Nucleus accumbens (tissue), 56 donors: ENCODE results near the gene KCNJ4.
"Not testable (repeated sequence)": the region's sequence is repeated elsewhere in the genome, so short reads cannot be mapped to it uniquely, and the experiment has no call there.

ENCODE experiments used
- DNase-seq, 56 donors: peaks; one replicate each; lab custom pipeline; 2025; lab: John Stamatoyannopoulos, UW

The KCNJ4 gene

GRCh38 chr22:38396440-38397069 is 58.4 kb downstream of the KCNJ4 start:
- not testable (repeated sequence) for DNase-seq

- not testable (repeated sequence) for DNase-seq
These were observed 59.1 kb downstream of the KCNJ4 start for GRCh38 chr22:38395944-38396343.

- not testable (repeated sequence) for DNase-seq
These were observed 59.9 kb downstream of the KCNJ4 start for GRCh38 chr22:38394929-38395624.

GRCh38 chr22:38389428-38389818 is 65.6 kb downstream of the KCNJ4 start:
- DNase-seq, result not testable (repeated sequence)

- DNase-seq, result not testable (repeated sequence)
These were observed 66.2 kb downstream of the KCNJ4 start for GRCh38 chr22:38388506-38389427.

DNA sequence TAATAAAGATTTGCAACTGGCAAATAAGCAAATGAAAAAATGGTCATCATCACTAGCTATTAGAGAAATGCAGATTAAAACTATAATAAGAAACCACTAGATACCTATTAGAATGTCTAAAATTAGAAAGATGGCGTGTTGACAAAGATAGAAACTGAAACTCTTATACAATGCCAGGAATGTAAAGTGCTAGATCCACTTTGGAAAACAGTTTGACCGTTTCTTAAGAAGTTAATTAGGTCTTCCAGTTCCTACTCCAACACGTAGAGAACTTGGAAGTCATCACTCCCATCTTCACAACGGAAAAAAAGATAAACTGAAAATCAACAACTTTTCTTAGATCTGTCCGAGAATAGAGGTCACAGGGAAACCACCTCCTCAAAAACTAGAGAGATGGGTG is 68.1 kb downstream of the KCNJ4 start:
- DNase-seq, result not testable (repeated sequence)

GRCh38 chr22:38383417-38383816 is 71.6 kb downstream of the KCNJ4 start:
- DNase-seq, result no peak

DNA sequence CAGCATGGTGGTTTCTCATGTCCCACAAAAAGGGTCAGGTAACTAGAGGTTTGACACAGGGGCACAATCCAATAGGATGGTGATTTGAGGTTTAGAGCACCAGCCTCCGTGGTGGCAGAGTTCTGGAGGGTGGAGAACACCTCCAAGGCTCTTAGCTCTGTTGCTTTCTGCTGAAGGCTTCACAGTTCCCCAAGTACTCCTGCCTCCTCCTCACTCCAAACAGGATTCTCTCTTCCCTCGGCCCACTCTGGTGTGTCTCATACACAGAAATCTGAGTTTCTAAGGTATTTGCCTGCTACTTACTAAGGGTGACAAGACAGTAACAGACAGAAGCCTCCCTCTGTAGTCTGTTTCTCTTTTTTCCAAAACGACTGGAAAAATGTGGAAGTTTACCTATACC is 73.6 kb downstream of the KCNJ4 start:
- peak in 5 of 56 donors; percentile 27 to 45 (median 34) for DNase-seq
